GM12892 (cell line): ENCODE measurements around the gene ETS1.

Experiments
- DNase-seq: peaks from one replicate; pipeline ENCODE4 v3.0.0; 2011; ENCODE audit not compliant: insufficient read length
- FAIRE-seq: peaks from 2 replicates; lab custom pipeline; 2011; peaks lifted over from hg19 to GRCh38; lab: Jason Lieb, UNC
- POLR2A ChIP-seq: IDR thresholded peaks from 2 replicates; pipeline ENCODE4 v1.6.1; 2011; ENCODE audit warnings: low read depth, low read length, control low read depth
- POLR2AphosphoS5 ChIP-seq: IDR thresholded peaks from 2 replicates; pipeline ENCODE4 v1.6.1; 2011; ENCODE audit warnings: low read depth, low read length, control low read depth
- TAF1 ChIP-seq: IDR thresholded peaks from 2 replicates; pipeline ENCODE4 v1.6.1; 2011; ENCODE audit warnings: low read depth, mild to moderate bottlenecking, control low read depth, low read length, borderline replicate concordance

The ETS1 gene

DNA sequence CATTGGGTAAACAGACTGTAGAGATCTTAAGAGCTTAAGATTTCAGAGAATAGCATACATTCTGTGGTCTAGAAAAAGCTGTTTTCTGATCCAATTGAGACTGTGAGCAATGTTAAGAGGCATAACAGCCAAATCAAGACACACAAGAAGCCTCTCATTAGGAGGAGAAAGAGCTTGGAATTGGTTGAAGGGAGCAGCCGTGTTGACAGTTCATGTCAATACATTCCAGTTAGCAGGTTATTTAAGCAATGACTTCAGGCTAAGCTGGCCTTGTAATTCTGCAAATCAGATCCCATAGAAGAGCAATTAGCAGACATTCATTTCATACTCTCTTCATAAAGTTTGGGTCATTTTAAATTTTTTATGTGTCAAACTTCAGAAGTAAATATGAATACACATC lies 50.9 kb downstream of the ETS1 start:
- FAIRE-seq (peak; percentile 27), DNase-seq (no peak)
- TF ChIP-seq POLR2AphosphoS5, result no peak
- no peak for TF ChIP-seq POLR2A
- TF ChIP-seq TAF1, result no peak

GRCh38 chr11:128535468-128536457 lies 51.6 kb downstream of the ETS1 start:
- TF ChIP-seq POLR2A (no peak), POLR2AphosphoS5 (no peak), TAF1 (no peak)
- no peak for DNase-seq
- peak; percentile 9 for FAIRE-seq

DNA sequence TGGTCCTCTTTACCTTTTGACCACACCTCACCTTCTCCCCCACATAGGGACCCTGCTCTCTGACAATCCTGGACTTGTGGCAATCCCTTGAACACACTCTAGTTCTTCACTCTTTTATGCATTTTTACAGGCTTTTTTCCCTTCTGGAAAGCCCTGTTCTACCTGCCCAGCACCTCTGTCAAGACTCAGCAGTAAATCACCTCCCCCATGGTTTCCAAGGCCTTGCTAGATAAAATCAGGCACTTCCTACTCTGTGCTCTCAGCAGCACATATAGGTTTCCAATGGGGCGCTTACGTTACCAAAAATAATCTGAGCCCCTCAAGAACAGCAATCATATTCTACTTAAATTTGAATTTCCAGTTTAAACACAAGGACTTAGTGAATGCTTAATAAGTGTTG lies 53.9 kb downstream of the ETS1 start:
- peak; percentile 61 for FAIRE-seq

GRCh38 chr11:128532572-128533091 lies 54.7 kb downstream of the ETS1 start:
- DNase-seq (no peak), FAIRE-seq (no peak)
- TF ChIP-seq POLR2A (no peak), POLR2AphosphoS5 (no peak), TAF1 (no peak)

More for the DNA sequence above, 53.9 kb downstream of the ETS1 start:
- no peak for DNase-seq
- TF ChIP-seq POLR2AphosphoS5, result no peak
- TF ChIP-seq POLR2A, result no peak
- TF ChIP-seq TAF1, result no peak

DNA sequence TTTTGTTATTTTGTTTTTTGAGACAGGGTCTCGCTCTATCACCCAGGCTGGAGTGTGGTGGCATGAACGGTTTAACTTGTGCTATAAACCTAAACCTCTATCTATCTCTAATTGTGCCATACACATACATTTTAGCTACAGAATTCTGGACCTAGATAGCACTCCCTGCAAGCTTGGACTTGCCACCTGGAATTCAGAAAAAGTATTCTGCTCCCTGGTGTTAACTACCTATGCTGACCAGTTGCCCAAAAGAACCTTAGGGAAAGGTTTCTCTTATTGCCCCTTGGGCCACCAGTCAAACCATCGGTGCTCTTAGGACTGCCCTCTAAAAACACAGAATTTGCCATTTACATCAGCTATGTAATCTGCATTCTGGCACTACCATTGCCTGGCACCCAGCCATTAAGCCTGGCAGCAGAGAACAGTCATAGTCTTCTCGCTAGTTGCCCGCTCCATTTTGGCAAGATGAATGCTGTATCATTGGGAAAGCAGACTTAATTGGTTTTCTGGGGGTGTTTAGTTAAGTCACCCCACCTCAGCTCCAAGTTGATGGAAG lies 55.3 kb downstream of the ETS1 start:
- FAIRE-seq, result no peak
- no peak for TF ChIP-seq POLR2A
- TF ChIP-seq TAF1, result no peak
- TF ChIP-seq POLR2AphosphoS5, result no peak
- no peak for DNase-seq

- DNase-seq, result no peak
- no peak for FAIRE-seq
- TF ChIP-seq POLR2A (no peak), POLR2AphosphoS5 (no peak), TAF1 (no peak)
Measured at GRCh38 chr11:128531588-128531987, 55.8 kb downstream of the ETS1 start.

- DNase-seq (no peak), FAIRE-seq (no peak)
- TF ChIP-seq TAF1 (no peak), POLR2AphosphoS5 (no peak), POLR2A (no peak)
Measured at GRCh38 chr11:128530118-128531074, 57.0 kb downstream of the ETS1 start.

DNA sequence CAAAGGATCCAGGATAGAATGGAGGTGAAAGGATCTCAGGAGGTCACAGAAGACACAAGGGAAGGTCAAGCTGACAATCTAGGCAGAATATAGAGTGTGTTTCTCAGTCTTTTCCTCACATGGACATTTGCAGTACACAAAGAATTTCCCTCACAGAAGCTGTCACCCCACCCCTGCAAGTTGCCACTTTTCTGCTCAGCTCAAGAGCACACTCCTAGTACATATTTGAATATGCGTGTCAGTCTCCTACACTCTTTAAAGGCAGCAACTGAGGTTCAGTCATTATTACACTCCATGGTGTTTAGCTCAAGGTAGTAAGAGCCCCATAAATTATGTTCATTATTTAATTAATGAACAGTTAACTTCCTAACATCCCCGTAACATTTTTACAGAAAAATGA lies 59.1 kb downstream of the ETS1 start:
- no peak for FAIRE-seq
- TF ChIP-seq POLR2AphosphoS5, result no peak
- no peak for TF ChIP-seq TAF1
- no peak for TF ChIP-seq POLR2A
- DNase-seq, result no peak

GRCh38 chr11:128527046-128527445 lies 60.3 kb downstream of the ETS1 start:
- FAIRE-seq (no peak), DNase-seq (no peak)
- TF ChIP-seq TAF1 (no peak), POLR2AphosphoS5 (no peak), POLR2A (no peak)

GRCh38 chr11:128525411-128526243 lies 61.7 kb downstream of the ETS1 start:
- DNase-seq (no peak), FAIRE-seq (no peak)
- no peak for TF ChIP-seq POLR2AphosphoS5
- no peak for TF ChIP-seq TAF1
- TF ChIP-seq POLR2A, result no peak
